HG03575 (cell line): ENCODE data around the gene DNMT3A.

ENCODE experiments used
- ATAC-seq: cut with Tn5 transposase; IDR thresholded peaks from one replicate; pipeline ENCODE4 v1.9.1; 2021; ENCODE audit not compliant: unreplicated experiment, insufficient number of reproducible peaks, low FRiP score; ENCODE audit errors: extremely low read depth

The DNMT3A gene

GRCh38 chr2:25251422-25252273 lies 90.1 kb downstream of the DNMT3A start:
- ATAC-seq, result no peak

DNA sequence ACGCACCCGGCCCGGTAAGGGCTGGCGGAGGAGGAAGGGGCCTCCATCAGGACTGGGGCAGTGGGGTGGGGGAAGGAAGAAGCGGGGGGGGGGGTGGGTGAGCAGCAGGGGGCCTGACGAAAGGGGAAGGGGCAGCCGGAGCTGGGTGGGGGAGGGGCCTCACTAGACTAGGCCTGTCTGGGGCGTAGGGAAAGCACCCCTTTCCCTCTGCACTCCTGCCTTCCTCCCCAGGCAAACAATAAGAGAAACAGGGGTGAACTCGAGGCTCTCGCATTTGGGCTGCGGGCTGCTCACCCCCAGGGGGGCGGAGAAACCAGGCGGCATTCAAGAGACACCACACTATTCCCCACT lies 90.7 kb downstream of the DNMT3A start:
- ATAC-seq, result no peak

GRCh38 chr2:25250331-25251070 lies 91.2 kb downstream of the DNMT3A start:
- no peak for ATAC-seq

- no peak for ATAC-seq
These were observed 91.9 kb downstream of the DNMT3A start for GRCh38 chr2:25249785-25250184.

GRCh38 chr2:25247792-25248512 lies 93.8 kb downstream of the DNMT3A start:
- ATAC-seq, result no peak

DNA sequence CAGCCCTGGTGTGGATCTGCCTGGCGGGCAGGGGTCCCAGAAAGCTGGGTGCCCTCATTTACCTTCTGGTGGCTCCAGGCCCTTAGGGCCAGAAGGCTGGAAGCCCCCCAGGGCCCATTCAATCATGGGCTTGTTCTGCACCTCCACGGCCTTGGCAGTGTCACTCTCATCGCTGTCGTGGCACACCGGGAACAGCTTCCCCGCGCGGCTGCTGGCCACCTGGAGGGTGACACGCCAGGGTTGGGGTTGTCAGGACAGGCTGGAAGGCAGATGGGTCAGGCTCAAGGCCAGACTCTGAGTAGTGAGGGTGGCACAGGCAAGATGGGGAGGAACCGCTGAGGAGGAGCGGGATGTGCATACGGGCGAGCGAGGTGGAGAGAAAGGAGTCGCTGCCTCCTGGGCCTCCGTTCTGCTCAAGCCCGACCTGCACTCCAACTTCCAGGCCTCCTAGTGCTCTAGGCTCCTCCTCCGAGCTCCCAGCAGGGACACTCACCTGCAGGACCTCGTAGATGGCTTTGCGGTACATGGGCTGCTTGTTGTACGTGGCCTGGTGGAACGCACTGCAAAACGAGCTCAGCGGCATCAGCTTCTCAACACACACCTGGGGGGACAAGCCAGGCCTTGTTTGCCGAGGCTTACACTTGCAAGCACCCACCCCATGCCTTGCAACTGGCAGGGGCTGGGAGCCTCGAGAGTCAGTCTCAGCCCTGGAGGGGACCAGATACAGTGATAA lies 95.0 kb downstream of the DNMT3A start:
- no peak for ATAC-seq

- no peak for ATAC-seq
These were observed 95.7 kb downstream of the DNMT3A start for GRCh38 chr2:25246001-25246400.

GRCh38 chr2:25245141-25245540 lies 96.6 kb downstream of the DNMT3A start:
- no peak for ATAC-seq

GRCh38 chr2:25243995-25244394 lies 97.7 kb downstream of the DNMT3A start:
- no peak for ATAC-seq

DNA sequence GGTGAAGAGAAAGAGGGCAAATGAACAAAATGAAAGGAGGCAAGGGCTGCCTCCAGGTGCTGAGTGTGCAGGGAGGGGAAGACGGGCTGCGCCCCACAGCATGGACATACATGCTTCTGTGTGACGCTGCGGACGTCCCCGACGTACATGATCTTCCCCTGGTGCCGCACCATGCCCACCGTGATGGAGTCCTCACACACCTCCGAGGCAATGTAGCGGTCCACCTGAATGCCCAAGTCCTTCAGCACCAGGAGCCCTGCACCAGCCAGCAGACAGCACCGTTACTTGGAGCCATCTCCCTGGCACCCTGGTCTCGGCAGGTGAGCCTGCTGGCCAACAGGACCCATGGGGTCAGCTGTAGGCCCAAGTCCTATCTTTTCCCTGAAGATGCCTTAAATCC lies 100.3 kb downstream of the DNMT3A start:
- no peak for ATAC-seq

DNA sequence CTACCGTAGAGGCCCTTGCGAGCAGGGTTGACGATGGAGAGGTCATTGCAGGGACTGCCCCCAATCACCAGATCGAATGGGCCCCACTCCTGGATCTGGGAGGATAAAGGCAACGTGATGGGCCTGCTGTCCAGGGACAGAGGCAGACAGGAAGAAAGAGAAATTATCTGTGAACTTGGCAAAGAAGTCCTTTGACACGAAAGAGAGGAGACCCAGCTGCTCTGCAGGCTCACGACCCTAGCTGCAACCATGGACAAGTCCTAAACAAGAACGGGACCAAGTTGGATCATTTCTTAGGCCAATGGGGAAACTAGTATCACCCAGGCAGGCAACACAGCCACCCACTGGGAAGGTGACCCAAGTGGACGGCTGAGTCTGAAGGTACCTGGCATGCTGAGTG lies 101.1 kb downstream of the DNMT3A start:
- ATAC-seq, result no peak

DNA sequence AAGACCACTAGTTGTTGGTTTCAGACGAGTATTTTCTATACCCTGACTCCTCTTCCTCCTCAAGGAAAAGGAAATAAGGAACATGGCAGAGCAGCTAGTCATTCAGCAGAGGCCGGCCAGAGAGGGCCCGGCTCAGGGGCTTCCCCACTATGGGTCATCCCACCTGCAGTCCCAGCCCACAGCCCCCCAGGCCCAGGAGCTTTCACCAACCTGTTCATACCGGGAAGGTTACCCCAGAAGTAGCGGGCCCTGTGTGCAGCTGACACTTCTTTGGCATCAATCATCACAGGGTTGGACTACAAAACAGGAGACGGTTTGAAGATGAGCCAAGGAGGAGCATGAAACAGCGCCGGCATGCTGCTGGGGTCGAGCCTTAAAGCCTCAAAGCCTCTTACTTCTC lies 102.8 kb downstream of the DNMT3A start:
- ATAC-seq, result no peak

GRCh38 chr2:25237764-25238163 lies 104.0 kb downstream of the DNMT3A start:
- ATAC-seq, result no peak

DNA sequence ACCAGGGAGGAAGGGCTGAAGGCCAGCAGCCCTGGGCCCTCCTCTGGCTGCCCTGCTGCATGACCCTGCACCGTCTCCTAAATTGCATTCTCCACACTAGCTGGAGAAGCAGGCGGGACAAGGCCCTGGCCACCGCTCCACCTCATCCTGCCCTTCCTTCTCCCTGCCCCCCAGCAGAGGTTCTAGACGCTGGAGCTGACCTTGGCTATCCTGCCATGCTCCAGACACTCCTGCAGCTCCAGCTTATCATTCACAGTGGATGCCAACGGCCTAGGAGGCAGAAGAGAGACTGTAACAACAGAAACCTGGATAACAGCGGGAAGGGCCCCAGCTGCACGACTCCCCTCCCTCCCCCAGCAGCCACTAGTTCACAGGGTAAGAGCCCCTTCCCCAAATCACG lies 105.0 kb downstream of the DNMT3A start:
- no peak for ATAC-seq

- no peak for ATAC-seq
These were observed 107.0 kb downstream of the DNMT3A start for GRCh38 chr2:25234738-25235137.

DNA sequence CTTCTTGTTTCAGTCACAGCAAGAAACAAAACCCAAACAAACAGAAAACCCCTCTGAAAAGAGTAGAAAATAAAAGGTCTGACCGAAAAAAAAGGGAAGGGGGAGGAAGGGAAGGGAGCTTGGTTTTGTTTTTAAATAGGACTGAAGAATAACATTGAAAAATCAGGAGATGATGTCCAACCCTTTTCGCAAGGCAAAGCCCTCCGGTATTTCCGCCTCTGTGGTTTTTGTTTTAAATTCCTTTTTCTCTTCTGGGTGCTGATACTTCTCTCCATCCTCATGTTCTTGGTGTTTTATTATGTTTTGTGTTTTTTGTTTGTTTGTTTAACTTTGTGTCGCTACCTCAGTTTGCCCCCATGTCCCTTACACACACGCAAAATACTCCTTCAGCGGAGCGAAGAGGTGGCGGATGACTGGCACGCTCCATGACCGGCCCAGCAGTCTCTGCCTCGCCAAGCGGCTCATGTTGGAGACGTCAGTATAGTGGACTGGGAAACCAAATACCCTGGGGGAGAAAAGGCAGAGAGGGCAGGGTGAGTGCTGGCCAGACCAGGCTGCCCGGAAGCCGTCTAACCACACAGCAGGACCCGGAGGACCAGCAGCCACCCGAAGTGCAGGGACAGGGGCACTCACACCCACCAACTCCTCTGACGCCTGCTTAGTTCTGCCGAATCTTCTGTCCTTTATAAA lies 107.7 kb downstream of the DNMT3A start:
- ATAC-seq, result no peak

DNA sequence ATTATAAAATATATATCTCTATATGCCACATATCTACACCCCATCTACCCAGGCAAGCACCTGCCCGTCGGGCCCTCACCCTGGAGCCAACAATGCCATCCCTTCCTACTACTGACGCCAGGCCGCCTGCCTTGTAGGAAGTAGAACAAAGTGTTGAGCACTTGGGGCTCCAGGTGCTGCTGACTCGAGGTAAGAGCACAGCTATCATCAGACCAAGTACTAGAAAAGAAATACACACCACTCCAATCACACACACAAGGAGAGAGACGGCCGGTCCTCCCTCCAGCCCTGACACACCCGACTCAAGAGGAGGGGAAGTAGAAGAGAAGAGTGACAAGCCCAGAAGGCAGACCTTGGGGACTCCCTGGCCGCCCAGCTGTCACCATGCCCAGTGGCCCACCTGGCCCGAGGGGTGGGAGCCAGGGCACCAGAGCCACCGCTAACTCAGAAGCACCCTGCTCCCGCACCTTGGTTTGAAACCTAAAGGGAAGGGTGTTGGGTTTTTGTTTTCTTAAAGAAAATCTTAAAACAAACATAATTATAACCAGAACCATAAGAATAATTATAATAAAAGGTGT lies 109.4 kb downstream of the DNMT3A start:
- ATAC-seq, result no peak

- no peak for ATAC-seq
These were observed 110.8 kb downstream of the DNMT3A start for GRCh38 chr2:25230948-25231311.
